Progenitor cell of endocrine pancreas (in vitro differentiated cells): Measurements from ENCODE around the gene C19orf18. TPM values are rescaled to one million over a fixed set of nuclear protein-coding genes. Genes with fewer than 3 reads are reported as not detected.

Experiments used
- DNase-seq: peaks from one replicate; pipeline ENCODE4 v3.0.0; 2021; ENCODE audit warnings: low spot score; ENCODE audit not compliant: unreplicated experiment
- H3K27ac Mint-ChIP-seq: 2 replicates; pipeline ENCODE4 v1.8.0; 2021; ENCODE audit warnings: mild to moderate bottlenecking, moderate library complexity, mixed read lengths
- H3K27me3 Mint-ChIP-seq: 2 replicates; pipeline ENCODE4 v1.8.0; 2021; ENCODE audit warnings: mixed read lengths
- H3K36me3 Mint-ChIP-seq: 2 replicates; pipeline ENCODE4 v1.8.0; 2022; ENCODE audit warnings: mixed read lengths; ENCODE audit not compliant: insufficient read depth
- H3K4me1 Mint-ChIP-seq: 2 replicates; pipeline ENCODE4 v1.8.0; 2021; ENCODE audit warnings: low read depth, mixed read lengths
- H3K4me3 Mint-ChIP-seq: 2 replicates; pipeline ENCODE4 v1.8.0; 2021; ENCODE audit warnings: low read depth, mild to moderate bottlenecking, moderate library complexity, mixed read lengths
- H3K9me3 Mint-ChIP-seq: 2 replicates; pipeline ENCODE4 v1.8.0; 2021; ENCODE audit warnings: low read depth, mixed read lengths
- total RNA-seq: library from RNA; stranded (reverse); gene quantifications from 2 replicates; pipeline ENCODE4 v1.2.1, GENCODE V29; 2021
- TF ChIP-seq, protein P1 (sequence below): fragments of 200-600 bp; sonication (generic); IDR thresholded peaks from one replicate; pipeline ENCODE4 v1.5.0; 2021; ENCODE audit warnings: antibody characterized with exemption, mild to moderate bottlenecking; ENCODE audit not compliant: unreplicated experiment

Gene C19orf18
- total RNA-seq, 1 donor from 2014 or later: 1.8 TPM

- Mint-ChIP-seq H3K27ac (peak within 1 kb of the TSS; percentile 92), H3K4me3 (peak within 1 kb of the TSS; percentile 93), H3K36me3 (peaks cover 47% of the 10 kb centered on the region), H3K4me1 (peaks cover 7% of the 10 kb centered on the region), H3K27me3 (no peaks in the 10 kb centered on the region), H3K9me3 (peaks cover 40% of the 10 kb centered on the region)
- DNase-seq: peak; percentile 93
- TF ChIP-seq, protein P1, sequence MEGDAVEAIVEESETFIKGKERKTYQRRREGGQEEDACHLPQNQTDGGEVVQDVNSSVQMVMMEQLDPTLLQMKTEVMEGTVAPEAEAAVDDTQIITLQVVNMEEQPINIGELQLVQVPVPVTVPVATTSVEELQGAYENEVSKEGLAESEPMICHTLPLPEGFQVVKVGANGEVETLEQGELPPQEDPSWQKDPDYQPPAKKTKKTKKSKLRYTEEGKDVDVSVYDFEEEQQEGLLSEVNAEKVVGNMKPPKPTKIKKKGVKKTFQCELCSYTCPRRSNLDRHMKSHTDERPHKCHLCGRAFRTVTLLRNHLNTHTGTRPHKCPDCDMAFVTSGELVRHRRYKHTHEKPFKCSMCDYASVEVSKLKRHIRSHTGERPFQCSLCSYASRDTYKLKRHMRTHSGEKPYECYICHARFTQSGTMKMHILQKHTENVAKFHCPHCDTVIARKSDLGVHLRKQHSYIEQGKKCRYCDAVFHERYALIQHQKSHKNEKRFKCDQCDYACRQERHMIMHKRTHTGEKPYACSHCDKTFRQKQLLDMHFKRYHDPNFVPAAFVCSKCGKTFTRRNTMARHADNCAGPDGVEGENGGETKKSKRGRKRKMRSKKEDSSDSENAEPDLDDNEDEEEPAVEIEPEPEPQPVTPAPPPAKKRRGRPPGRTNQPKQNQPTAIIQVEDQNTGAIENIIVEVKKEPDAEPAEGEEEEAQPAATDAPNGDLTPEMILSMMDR: peak; percentile 68
Observed at GRCh38 chr19:57947419-57948134, 26.8 kb downstream of the C19orf18 start, which contains the start of gene ZNF256. Gene ZNF256 (minus strand): TSS chr19:57947706. CDS start chr19:57947474, 232 bp downstream.

- Mint-ChIP-seq H3K27me3 (no peaks in the 10 kb centered on the region), H3K36me3 (peaks cover 52% of the 10 kb centered on the region), H3K4me1 (peaks cover 7% of the 10 kb centered on the region), H3K4me3 (peak overlapping the region; percentile 93), H3K27ac (peak overlapping the region; percentile 92), H3K9me3 (peaks cover 45% of the 10 kb centered on the region)
- DNase-seq: no peak
- TF ChIP-seq, protein P1: no peak
Observed at GRCh38 chr19:57947088-57947418, 27.3 kb downstream of the C19orf18 start.

- H3K36me3 Mint-ChIP-seq: peaks cover 59% of the 10 kb centered on the region
- TF ChIP-seq, protein P1: no peak
- peaks cover 7% of the 10 kb centered on the region for H3K4me1 Mint-ChIP-seq
- no peak overlapping the region for H3K27ac Mint-ChIP-seq
- DNase-seq: no peak
- H3K9me3 Mint-ChIP-seq: peaks cover 49% of the 10 kb centered on the region
- H3K4me3 Mint-ChIP-seq: peak overlapping the region; percentile 93
- no peaks in the 10 kb centered on the region for H3K27me3 Mint-ChIP-seq
Observed at GRCh38 chr19:57946316-57946715, 28.0 kb downstream of the C19orf18 start.

DNA sequence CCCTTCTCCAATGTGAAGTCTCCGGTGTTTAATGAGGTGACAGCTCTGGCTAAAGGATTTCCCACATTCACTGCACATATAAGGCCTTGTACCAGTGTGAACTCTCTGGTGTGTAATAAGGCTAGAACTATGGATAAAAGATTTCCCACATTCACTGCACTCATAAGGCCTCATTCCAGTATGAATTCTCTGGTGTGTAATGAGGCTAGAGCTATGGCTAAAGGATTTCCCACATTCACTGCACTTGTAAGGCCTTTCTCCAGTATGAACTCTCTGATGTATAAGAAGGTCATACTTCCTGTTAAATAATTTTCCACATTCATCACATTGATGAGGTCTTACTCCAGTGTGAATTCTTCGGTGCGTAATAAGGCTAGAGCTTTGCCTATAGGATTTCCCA, 32.7 kb downstream of the C19orf18 start:
- Mint-ChIP-seq H3K4me1 (peaks cover 5% of the 10 kb centered on the region), H3K9me3 (peaks cover 63% of the 10 kb centered on the region), H3K4me3 (no peak overlapping the region), H3K27ac (peak overlapping the region; percentile 65), H3K36me3 (peaks cover 77% of the 10 kb centered on the region), H3K27me3 (no peaks in the 10 kb centered on the region)
- no peak for DNase-seq
- TF ChIP-seq, protein P1: no peak

- peaks cover 72% of the 10 kb centered on the region for H3K36me3 Mint-ChIP-seq
- DNase-seq: no peak
- peak overlapping the region; percentile 57 for H3K27ac Mint-ChIP-seq
Observed at GRCh38 chr19:57935731-57936130, 38.6 kb downstream of the C19orf18 start.

More at GRCh38 chr19:57935731-57936130, 38.6 kb downstream of the C19orf18 start:
- TF ChIP-seq, protein P1: no peak
- H3K4me1 Mint-ChIP-seq: peaks cover 6% of the 10 kb centered on the region
- H3K4me3 Mint-ChIP-seq: peak overlapping the region; percentile 97
- no peaks in the 10 kb centered on the region for H3K27me3 Mint-ChIP-seq
- peaks cover 48% of the 10 kb centered on the region for H3K9me3 Mint-ChIP-seq
